Measurements from ENCODE around the gene DNPEP. TPM values are rescaled to one million over a fixed set of nuclear protein-coding genes. Genes with fewer than 3 reads are reported as not detected.
A peak's percentile ranks its signal among the peaks of the same experiment; 100 is the strongest.

Gene DNPEP
- total RNA-seq, 1 donor from 2014 or later: 73.0 TPM

- no peaks in the 10 kb centered on the region for H3K9me3 ChIP-seq (replicated peaks)
- intact Hi-C loops (cut with micrococcal nuclease): no loop called here
- no peak overlapping the region for H3K4me3 ChIP-seq
- peaks cover 18% of the 10 kb centered on the region for H3K27me3 ChIP-seq (ENCODE audit: low read depth)
- H3K4me1 ChIP-seq: peaks cover 5% of the 10 kb centered on the region
- no peak for DNase-seq
- H3K27ac ChIP-seq (replicated peaks): peak overlapping the region; percentile 96
- TF ChIP-seq, protein P1, sequence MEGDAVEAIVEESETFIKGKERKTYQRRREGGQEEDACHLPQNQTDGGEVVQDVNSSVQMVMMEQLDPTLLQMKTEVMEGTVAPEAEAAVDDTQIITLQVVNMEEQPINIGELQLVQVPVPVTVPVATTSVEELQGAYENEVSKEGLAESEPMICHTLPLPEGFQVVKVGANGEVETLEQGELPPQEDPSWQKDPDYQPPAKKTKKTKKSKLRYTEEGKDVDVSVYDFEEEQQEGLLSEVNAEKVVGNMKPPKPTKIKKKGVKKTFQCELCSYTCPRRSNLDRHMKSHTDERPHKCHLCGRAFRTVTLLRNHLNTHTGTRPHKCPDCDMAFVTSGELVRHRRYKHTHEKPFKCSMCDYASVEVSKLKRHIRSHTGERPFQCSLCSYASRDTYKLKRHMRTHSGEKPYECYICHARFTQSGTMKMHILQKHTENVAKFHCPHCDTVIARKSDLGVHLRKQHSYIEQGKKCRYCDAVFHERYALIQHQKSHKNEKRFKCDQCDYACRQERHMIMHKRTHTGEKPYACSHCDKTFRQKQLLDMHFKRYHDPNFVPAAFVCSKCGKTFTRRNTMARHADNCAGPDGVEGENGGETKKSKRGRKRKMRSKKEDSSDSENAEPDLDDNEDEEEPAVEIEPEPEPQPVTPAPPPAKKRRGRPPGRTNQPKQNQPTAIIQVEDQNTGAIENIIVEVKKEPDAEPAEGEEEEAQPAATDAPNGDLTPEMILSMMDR (IDR thresholded peaks at IDR 0.05; ENCODE audit: borderline replicate concordance): no peak
- peaks cover 31% of the 10 kb centered on the region for H3K36me3 ChIP-seq
These were observed 38.9 kb upstream of the DNPEP start for GRCh38 chr2:219426534-219427136.

- intact Hi-C loops (cut with micrococcal nuclease): no loop called here
- H3K4me3 ChIP-seq: no peak overlapping the region
- peaks cover 37% of the 10 kb centered on the region for H3K36me3 ChIP-seq
- no peak for DNase-seq
- peak overlapping the region; percentile 96 for H3K27ac ChIP-seq (replicated peaks)
- no peaks in the 10 kb centered on the region for H3K9me3 ChIP-seq (replicated peaks)
- H3K27me3 ChIP-seq (ENCODE audit: low read depth): peaks cover 23% of the 10 kb centered on the region
- TF ChIP-seq, protein P1 (IDR thresholded peaks at IDR 0.05; ENCODE audit: borderline replicate concordance): no peak
- peaks cover 5% of the 10 kb centered on the region for H3K4me1 ChIP-seq
These were observed 38.3 kb upstream of the DNPEP start for GRCh38 chr2:219426068-219426443.

- peaks cover 29% of the 10 kb centered on the region for H3K27me3 ChIP-seq (ENCODE audit: low read depth)
- H3K27ac ChIP-seq (replicated peaks): peak overlapping the region; percentile 96
- peaks cover 9% of the 10 kb centered on the region for H3K4me1 ChIP-seq
- peaks cover 43% of the 10 kb centered on the region for H3K36me3 ChIP-seq
- no peak overlapping the region for H3K4me3 ChIP-seq
- TF ChIP-seq, protein P1 (IDR thresholded peaks at IDR 0.05; ENCODE audit: borderline replicate concordance): no peak
- DNase-seq: no peak
- no peaks in the 10 kb centered on the region for H3K9me3 ChIP-seq (replicated peaks)
- intact Hi-C loops (cut with micrococcal nuclease): no loop called here
These were observed 37.7 kb upstream of the DNPEP start for GRCh38 chr2:219425238-219426067.

DNA sequence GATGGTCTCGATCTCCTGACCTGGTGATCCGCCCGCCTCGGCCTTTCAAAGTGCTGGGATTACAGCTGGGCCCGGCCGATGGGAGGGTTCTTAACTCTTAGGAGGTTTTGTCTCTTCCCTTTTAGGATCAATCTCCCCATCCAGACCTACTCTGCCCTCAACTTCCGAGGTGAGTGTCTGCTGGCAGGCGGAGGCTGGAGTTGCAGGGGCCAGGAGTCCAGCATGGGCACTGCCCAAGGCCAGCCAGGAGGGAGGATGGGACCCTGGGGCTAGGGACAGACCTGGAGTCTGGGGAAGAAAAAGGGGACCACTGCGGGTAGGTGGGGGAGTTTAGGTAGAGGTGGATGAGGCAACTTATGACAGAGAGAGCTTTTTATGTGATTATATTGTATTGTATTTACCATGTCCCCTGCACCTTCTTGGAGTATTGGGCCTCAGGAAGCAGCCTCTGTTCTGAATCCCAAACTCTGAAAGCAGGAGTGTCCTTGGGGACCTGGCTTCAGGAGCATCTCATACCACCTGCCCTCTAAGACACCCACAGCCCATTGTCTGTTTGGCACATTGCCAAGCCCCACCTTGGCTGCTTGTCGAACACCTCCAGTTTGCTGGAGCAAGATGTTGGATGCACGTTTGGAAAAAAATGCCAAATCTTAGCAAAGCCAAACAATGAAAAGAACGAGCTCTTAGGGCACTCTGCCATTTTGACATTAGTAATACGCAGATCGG lies 36.1 kb upstream of the DNPEP start:
- peaks cover 49% of the 10 kb centered on the region for H3K36me3 ChIP-seq
- TF ChIP-seq, protein P1 (IDR thresholded peaks at IDR 0.05; ENCODE audit: borderline replicate concordance): no peak
- intact Hi-C loops (cut with micrococcal nuclease): no loop called here

DNA sequence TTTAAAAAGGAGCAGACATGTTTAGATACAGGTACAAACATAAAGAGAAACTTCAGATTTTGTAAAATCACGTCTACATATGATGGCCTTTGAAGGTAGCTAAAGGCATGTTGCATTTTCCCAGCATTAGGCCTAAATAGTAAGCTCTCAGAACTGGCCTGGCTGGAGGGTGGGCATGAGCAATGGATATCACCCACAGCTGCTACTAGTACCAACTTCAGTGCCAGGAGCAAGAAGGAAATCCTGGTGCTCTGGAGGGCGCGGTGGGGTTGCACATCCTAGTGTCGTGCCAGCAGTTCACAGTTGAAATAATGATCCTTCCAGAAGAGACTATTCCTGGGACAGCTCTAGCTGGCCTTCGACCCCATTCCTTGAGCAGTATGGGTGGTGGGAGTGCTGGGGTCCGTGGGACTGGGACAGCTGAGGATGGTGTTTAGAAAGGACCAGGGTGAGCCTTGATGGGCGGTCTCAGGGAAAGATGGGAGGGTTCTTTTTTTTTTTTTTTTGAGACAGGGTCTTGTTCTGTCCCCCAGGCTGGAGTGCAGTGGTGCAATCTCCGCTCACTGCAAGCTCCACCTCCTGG lies 35.3 kb upstream of the DNPEP start:
- Histone ChIP-seq H3K36me3 (peaks cover 49% of the 10 kb centered on the region), H3K4me3 (peak overlapping the region; percentile 75), H3K4me1 (peaks cover 21% of the 10 kb centered on the region), H3K27me3 (ENCODE audit: low read depth) (peaks cover 53% of the 10 kb centered on the region), H3K9me3 (replicated peaks) (no peaks in the 10 kb centered on the region), H3K27ac (replicated peaks) (peak overlapping the region; percentile 96)
- no peak for DNase-seq
- TF ChIP-seq, protein P1 (IDR thresholded peaks at IDR 0.05; ENCODE audit: borderline replicate concordance): no peak
- intact Hi-C loops (cut with micrococcal nuclease): no loop called here

More for the DNA sequence above, 36.1 kb upstream of the DNPEP start:
- no peak for DNase-seq
- no peaks in the 10 kb centered on the region for H3K9me3 ChIP-seq (replicated peaks)
- peak overlapping the region; percentile 96 for H3K27ac ChIP-seq (replicated peaks)
- H3K27me3 ChIP-seq (ENCODE audit: low read depth): peaks cover 45% of the 10 kb centered on the region
- peak overlapping the region; percentile 75 for H3K4me3 ChIP-seq
- H3K4me1 ChIP-seq: peaks cover 17% of the 10 kb centered on the region

All from left ventricle myocardium inferior (tissue), 1 donor.